NCI-H2171 treated with DMSO at 0.1 percent for 48 hours (cell line): ENCODE data around the gene TFAP2E.

Experiments used
- DNase-seq: peaks from one replicate; lab custom pipeline; 2025; lab: John Stamatoyannopoulos, UW

Gene TFAP2E

DNA sequence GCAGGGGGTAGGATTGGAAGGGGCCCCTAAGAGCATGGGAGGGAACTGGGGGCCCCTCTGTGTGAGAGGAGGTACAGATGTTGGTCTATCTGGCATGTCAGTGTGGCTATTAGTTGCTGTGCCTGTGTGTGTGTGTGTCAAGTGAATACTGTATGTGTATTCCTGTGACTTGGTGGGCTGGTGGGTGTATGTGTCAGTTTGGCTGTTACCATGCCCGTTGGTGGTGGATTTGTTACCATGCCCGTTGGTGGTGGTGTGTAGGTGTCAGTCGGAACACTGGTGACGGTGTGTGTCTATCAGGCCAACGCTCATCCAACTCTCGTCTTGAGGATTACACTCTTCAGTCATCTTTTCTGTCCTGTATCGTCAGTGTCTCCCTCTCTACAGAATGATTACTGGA, 22.6 kb downstream of the TFAP2E start:
- DNase-seq, result no peak

DNA sequence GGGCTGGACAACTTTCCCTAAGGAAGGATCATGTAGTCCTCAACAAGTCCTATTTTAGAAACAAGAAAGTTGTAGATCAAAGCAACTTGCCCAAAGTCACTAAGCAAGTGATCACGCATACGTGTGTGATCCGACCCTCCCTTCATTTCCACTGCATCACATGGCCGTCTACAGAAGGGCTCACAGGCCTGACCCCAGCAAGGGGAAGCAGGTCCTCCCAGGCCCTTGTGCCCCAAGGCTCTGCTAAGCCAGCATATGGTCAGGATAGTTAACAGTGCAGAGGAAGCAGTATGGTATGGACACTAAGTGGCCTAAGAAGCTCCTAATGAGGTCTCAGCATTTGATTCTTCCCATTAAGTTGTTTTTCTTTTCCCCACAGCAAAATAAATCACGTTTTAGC, 24.8 kb downstream of the TFAP2E start:
- DNase-seq, result no peak

DNA sequence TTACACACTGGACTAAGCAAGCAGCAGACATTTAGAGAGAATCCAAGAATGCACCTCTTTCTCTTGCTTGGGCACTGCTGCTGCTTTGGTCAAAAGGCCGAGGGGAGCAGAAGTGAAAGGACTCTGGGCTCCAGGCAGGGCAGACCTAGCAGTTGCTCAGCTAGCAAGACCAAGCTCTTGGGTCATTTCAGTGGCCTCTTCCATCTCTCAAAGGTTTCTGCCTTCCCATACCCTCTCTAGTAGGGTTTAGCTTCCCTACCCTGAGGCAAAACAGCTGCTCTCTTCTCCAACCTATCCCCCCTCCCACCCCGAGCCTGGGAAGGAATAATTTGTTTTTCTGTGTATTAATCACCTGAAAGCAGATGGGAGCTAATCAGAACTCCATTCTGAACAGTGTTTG, 25.8 kb downstream of the TFAP2E start:
- no peak for DNase-seq

DNA sequence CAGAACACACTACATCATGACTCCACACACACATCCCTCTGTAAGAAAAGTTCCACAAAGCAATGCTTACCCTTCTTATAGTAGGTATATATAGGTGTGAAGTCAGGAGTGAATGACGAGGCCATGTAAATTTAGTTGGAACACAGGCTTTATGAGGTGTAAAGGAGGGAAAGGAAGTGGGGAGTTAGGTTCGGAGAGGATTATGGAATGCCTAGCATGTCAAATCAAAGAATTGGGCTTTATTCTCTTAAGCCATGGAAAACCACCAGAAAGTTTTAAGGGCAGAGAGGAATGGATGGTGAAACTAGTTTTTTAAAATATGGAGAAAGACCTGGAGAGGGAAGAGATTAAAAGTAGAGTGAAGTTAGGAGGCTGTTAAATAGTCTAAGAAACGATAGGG, 26.3 kb downstream of the TFAP2E start:
- DNase-seq, result no peak

DNA sequence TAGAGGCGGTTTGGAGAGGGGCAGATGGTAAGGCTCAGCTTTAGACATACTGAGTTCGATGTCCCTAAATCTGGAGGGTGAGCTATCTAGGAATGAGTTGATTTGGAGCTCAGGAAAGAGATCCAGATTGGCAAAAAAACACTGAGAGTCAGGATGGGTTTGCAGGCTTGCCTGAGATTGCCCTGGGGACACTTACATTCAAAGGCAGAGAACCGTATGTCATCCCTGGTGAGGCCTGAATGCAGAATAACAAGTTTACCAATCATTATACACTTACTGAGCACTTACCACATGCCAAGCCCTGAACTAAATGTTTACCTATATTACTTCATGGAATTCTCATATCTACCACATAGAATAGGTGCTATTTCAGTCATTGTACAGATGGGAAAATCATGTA, 27.5 kb downstream of the TFAP2E start:
- peak; percentile 87 for DNase-seq

DNA sequence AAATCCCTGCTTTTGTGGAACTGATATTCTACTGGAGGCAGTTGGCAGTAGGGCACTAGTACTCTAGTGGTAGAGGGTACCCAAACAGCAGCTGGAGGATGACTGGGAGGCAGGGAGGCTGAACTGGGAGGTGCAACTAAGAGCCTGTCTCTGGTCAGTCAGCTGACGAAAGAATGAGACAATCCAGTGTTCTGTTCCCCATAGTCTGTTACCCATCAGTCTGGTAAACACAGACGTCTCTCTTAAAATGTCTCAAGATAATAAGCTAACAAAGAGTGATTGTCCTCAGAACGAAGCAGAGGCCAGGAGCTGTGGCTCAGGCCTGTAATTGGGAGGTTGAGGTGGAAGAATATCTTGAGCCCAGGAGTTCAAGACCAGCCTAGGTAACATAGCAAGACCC, 30.4 kb downstream of the TFAP2E start:
- no peak for DNase-seq

DNA sequence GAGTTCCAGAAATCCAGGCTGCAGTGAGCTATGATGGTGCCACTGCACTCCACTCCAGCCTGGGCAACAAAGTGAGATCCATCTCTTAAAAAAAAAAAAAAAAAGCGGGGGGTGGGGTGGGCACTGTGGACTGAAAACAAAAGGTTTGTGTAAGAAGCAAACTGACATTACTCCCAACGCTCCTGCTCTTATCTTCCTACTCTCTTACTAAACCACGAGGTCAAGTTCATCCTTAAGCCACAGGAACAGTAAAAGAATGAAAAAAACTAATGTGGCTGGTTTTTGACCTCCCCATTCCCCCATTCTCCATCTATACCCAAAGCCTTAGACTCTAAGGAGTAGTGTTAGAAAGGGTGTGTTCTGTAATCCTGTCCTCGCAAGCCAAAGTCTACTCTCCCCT, 30.8 kb downstream of the TFAP2E start:
- no peak for DNase-seq

DNA sequence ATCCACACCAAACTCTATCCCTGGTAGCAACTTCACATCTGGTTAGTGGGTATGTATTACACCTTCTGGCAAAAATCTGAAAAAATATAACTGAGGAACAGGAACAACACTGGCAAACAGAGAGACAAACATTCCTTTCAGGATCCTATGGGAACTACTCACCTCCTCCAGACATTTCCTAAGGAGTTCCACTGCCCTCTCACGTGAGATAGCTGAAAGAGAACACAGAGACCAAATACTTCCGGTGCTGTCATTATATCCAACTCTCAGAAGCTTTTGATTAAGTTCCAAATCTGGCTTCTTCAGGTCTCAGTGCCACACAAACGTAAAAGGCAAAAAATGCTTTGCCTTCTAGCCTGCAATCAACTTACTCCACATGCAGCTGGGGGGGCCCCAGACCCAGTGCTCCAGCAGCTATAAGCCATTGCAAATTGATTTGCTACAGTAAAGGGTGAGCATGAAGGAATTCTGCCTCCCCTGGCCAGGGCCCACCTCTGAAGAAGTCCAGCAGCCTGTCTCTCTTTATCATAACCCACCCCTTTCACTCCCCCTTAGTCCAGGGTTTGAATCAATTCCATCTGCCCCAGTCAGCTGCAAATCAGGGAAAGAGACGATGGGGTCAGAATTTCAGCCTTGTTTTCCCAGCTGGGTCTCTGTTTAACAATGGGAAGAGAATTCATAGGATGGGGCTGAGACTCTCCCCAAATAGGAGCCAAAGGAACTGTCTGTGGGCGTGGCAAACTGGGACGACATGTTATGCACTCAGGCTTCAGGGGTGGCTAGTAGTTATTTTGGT, 32.2 kb downstream of the TFAP2E start:
- DNase-seq, result no peak

DNA sequence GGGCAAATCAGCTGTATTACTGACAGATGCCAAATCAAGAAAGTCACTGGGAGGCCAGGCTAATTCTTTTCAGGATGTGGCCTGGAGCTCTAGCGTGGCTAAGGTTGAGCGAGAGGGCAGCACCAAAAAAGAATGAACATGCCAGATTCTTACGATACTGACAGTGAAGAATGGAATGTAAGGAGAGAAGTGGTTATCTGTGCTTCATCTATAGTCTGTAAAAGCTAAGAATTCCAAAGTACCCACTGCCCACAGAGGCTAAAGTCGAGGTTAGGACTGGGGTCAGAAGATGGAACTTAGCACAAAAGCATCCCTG, 32.7 kb downstream of the TFAP2E start:
- no peak for DNase-seq

DNA sequence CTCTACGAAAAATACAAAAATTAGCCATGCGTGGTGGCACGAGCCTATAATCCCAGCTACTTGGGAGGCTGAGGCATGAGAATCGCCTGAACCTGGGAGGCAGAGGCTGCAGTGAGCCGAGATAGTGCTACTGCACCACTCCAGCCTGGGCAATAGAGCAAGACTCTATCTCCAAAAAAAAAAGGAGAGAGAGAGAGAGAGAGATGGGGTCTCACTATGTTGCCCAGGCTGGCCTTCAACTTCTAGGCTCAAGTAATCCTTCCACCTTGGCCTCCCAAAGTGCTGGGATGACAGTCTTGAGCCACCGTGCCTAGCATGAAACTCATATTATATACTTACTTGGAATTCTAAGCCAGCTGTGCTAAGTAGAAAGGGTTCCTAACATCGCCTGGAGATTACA, 38.5 kb downstream of the TFAP2E start:
- DNase-seq, result no peak

DNA sequence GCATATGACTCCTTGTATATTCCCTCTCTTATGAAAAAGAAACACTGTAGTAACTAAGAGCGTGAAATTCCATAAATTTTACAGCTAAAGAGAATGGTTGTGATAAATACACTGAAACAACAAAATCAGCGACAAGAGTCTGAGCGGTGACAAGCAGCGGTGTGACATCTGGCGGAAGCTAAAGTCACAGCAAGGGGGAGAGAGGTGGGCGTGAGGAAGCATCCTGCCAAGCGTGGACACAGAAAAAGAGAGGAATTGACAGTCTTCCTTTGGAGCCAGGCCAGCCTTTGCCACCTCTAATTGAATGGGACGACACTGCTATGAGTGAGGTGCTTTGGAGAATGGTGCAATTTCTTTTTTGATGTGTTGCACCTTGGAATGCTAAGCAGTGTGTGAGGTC, 42.3 kb downstream of the TFAP2E start:
- DNase-seq, result peak; percentile 16

DNA sequence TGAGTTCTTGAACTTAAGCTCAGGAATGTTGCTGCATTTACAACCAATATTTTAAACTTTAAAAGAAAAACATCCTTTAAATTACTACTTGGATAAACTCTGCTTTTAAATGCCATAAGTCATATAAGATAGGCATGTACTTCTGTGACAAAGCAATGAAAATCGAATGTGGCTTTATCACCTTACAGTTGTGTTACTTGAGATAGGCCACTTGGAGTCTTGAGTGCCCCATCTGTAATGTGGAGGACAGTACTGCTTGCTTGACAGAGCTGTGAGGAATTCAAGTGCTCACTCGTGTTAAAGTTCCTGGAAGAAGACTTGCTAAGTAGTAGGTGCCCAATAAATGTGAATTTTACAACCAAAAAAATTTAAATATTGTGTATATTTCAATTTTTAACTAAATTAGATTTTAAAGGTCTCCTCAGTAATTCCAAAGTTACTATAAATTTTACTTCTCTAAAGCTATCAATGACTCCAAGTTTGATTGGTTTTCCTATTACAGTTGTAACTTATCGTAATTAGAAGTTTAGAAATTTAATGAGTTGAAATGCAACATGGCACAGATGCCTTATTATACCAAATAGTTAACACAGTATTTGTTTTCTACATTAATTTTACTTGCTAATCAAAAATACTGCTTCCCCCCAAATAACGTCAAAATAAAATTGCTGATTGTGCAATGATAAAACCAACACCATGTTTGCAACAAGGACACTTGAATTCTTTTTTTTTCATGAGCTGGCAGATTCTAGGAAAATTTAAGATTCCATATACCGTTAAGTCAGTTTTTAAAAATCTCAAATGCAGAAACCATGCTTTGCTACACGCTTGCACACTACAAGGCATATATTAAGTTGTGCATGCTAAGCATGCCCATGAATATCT, 46.4 kb downstream of the TFAP2E start:
- no peak for DNase-seq

DNA sequence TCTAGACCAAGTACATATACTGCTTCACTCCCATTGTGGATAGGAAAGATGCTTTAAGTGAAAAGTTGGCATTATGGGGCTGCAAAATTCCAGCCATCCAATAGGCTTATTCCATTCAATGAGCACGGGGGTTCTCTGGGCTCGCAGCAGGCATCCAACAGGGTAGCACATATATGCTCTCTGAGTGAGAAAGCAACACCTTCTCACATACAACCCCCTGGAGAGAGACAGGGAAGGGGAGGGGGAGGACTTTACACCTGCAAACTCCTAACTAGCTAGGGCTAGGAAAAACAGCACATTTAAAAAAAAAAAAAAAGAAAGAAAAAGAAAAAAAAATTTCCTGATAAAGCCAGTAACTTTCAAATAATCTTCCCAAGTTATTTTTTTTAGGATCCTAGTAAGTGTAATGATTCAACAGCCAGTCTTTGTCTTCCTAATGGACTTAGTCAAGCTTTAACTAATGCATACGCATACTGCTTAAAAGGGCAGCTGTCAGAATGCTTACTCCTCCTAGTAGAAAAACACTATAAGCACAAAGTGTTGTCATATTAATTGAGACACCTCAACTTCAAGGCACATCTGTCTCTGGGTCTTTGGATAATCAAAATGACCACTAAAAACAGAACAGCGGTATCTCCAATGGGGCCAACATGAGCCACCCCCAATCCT, 49.5 kb downstream of the TFAP2E start:
- DNase-seq, result peak; percentile 84

DNA sequence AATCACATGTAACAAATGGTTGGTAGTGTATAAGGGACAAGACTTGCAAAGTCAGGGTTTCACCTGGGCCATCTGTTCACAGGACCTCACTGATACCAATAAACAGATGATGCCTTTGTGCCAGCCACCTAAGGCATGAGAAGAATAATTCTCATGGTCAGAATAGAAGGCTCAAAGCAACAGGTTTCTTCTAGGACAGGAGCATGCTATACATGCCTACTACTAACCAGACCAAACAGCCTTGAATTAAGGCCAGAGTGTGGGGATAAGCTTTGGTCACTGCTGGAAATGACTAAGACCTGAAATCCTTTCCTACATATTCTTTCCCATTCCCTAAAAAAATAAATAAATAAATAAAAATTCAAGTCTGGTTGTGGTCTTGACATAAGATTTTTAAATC, 50.7 kb downstream of the TFAP2E start:
- DNase-seq, result no peak

DNA sequence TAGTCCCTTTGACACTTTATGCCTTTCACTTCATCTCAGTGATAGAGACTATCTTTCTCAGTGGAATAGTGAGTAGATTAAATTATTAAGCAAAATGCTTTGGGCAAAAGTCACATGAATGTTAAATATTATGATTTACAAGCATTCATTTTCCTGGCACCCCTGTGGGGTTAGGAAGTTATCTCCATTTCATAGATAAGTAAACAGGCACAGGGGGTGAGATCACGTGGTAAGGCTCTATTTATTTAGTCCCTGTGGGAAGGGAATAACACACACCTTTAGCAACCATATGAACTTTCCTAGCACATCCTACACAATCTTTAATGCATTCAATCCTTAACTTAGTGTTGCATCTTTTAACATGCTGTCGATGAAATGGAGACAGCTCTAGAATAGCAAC, 55.9 kb downstream of the TFAP2E start:
- no peak for DNase-seq

DNA sequence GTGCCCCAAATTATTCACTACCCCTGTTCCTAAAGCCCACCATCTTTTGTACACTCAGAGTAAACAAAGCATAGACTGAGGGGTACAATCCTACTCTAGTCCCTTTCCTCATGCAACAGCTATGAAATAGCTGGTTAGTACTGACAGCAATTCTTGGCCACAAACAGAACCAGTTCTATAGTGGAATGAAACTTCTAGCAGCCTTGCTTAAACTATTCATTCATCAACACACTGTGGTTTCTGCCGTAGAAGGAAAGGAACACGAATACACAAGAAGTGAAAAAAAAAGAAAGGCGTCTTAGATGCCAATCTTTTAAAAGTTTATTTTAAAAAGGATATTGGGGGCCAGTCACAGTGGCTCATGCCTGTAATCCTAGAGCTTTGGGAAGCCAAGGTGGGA, 58.3 kb downstream of the TFAP2E start:
- DNase-seq, result no peak

DNA sequence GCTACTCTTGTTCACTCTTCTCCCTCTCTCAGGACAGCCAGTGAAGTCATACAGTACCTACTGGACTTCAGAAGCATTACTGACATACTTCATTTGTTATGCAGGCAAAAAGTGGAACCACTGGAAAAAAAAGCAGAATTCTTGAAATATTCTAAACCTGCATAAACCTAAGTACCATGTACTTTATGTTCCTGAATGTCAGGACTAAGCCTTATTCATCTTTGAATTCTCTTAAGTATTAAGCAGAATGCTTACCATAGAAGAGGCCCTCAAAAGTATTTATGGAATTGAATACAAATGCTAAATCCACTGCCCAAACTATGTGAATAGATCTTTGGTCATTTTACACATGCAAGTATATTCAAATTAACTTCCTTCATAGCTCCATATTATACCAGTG, 60.4 kb downstream of the TFAP2E start:
- DNase-seq, result no peak

DNA sequence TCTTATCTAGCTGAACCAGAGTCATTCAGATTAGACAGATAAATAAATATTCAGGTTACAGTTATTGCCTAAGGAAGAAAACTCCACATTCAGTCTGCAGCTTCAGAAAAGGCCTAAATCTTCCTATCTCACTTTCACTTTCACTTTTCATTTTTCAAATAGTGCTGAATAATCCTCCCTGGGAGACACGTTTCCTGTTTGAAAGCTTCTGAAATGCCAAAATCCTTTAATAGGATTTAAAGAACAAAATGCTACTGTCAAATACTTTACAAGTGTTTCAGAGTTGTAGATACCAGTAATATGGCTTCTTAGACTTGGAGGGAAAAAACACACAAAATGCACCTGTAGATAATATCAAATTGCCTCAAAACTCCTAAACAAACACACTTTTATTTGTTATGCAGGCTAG, 64.3 kb downstream of the TFAP2E start:
- no peak for DNase-seq

DNA sequence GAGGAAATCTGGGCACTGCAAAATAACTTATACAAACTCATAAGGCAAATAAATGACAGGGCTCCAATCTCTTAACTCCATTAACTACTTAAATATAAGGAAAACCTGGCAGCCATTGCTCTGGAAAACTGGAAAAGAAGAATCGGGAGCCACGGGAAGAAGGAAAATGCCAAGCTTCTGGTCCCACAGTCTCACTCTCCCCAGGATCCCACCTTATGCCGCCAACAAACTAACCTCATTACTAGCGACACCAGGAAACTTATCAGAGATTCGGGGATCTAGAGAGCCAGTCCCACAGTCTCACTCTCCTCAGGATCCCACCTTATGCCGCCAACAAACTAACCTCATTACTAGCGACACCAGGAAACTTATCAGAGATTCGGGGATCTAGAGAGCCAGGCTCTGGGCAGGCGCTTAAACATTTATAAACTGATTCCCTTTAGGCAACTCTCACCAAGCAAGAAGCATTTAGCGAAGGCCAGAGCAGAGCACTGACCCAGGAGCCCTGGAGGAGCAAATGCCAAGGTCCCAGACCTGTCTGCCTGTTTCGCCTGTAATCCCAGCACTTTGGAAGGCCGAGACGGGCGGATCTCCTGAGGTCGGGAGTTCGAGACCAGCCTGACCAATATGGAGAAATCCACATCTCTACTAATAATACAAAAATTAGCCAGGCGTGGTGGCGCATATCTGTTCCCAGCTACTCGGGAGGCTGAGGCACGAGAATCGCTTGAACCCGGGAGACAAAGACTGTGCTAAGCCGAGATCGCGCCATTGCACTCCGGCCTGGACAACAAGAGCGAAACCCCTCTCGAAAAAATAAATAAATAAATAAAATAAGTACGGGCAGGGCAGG, 67.5 kb downstream of the TFAP2E start:
- DNase-seq, result no peak

DNA sequence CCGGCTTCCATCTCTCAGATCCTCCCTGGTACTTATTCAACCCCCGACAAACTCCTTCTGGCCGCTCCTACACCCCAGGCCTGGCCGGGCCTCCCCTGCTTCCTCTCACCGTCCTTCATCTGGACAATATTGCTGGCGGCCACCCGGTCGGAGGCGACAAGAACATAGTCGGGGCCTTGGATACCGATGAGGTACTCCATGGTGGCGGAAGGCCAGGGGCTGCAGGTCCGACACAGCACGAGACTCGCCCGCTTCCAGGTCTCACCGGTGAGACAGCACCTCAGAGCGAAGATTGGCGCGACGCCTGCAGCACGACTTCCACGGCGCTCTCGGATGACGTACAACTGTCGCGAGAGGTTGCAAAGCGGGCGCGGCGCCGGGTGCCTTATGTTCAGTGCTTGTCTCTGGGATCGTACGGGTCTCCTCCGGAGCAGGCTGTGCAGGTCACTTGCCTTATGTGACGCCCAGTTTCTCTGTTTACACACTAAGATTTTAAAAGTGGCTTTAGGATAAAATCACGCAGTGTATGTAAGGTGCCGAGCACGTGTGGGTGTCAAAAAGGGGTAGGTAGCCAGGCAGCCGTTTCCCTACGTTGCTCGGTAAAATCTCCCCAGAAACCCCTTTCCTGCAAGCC, 68.2 kb downstream of the TFAP2E start, which contains the start of gene PSMB2:
Gene PSMB2, minus strand, starts transcription at position 294 of the 634 bp plus-strand sequence. Its CDS starts 94 bp downstream, at position 200.
- DNase-seq, result peak; percentile 97

DNA sequence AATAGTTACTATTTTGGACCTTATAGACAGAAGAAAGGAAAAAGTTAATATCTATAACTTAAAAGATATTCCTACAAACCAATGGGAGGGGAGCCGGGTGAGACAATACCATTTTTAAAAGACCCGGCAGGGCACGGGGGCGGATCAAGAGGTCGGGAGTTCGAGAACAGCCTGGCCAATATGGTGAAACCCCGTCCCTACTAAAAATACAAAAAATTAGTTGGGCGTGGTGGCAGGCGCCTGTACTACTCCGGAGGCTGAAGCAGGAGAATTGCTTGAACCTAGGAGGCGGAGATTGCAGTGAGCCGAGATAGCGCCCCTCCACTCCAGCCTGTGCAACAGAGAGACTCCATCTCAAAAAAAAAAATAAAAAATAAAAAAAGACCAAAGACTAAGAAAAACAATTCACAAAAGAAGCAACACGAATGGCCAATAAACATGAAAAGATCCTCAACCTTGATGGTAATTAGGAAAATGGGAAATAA, 69.4 kb downstream of the TFAP2E start:
- peak; percentile 51 for DNase-seq
